PC-9 (cell line): ENCODE data around the gene NLN. TPM values are rescaled to one million over a fixed set of nuclear protein-coding genes. Genes with fewer than 3 reads are reported as not detected.

Source experiments
- BruUV-seq: library from RNA; stranded (reverse); fragments of 400-500 nt; replicated peaks from 2 replicates; lab custom pipeline; 2021; lab: Mats Ljungman, UMichigan
- CTCF ChIA-PET: fragments of 300-600 bp; sonication (Branson Sonifier 250); formaldehyde crosslinking; loops from one replicate; lab custom pipeline; 2022; ENCODE audit warnings: antibody characterized with exemption; lab: Charles Lee
- POLR2A ChIA-PET: fragments of 300-600 bp; sonication (Branson Sonifier 250); formaldehyde crosslinking; loops from one replicate; lab custom pipeline; 2022; ENCODE audit warnings: antibody characterized with exemption; ENCODE audit not compliant: unreplicated experiment; lab: Charles Lee
- DNase-seq, 2 experiments: peaks; one replicate each; pipeline versions ENCODE4 v3.0.0 to v3.0.0-alpha.2; 2015 to 2022; ENCODE audit warnings: mixed read lengths in 1 of 2
- H2AFZ ChIP-seq: fragments of 200-600 bp; sonication (generic); 2 replicates; pipeline ENCODE4 v1.8.1; 2017; ENCODE audit warnings: antibody characterized with exemption
- H3F3A ChIP-seq: fragments of 200-600 bp; sonication (generic); 2 replicates; pipeline ENCODE4 v1.8.1; 2017; ENCODE audit warnings: antibody characterized with exemption, mild to moderate bottlenecking, low read depth; ENCODE audit not compliant: insufficient read depth
- H3K27ac ChIP-seq: fragments of 200-600 bp; sonication (generic); 2 replicates; pipeline ENCODE4 v1.6.1; 2016; ENCODE audit warnings: mixed run types
- H3K27me3 ChIP-seq: fragments of 200-600 bp; sonication (generic); 2 replicates; pipeline ENCODE4 v1.6.1; 2016; ENCODE audit warnings: low read depth, mixed run types; ENCODE audit not compliant: insufficient read depth
- H3K36me3 ChIP-seq: fragments of 200-600 bp; sonication (generic); 2 replicates; pipeline ENCODE4 v1.6.1; 2016; ENCODE audit warnings: low read depth, mixed run types
- H3K4me1 ChIP-seq: fragments of 200-600 bp; sonication (generic); replicated peaks from 2 replicates; pipeline ENCODE4 v1.6.1; 2016; ENCODE audit warnings: mixed run types; ENCODE audit not compliant: insufficient read depth
- H3K4me2 ChIP-seq: fragments of 200-600 bp; sonication (generic); 2 replicates; pipeline ENCODE4 v1.6.1; 2017; ENCODE audit warnings: mixed run types
- H3K4me3 ChIP-seq: fragments of 200-600 bp; sonication (generic); 2 replicates; pipeline ENCODE4 v1.6.1; 2016; ENCODE audit warnings: mixed run types
- H3K79me2 ChIP-seq: fragments of 200-600 bp; sonication (generic); 2 replicates; pipeline ENCODE4 v1.6.1; 2017; ENCODE audit warnings: low read depth, mixed run types
- H3K9me2 ChIP-seq: fragments of 200-600 bp; sonication (generic); 2 replicates; pipeline ENCODE4 v1.8.1; 2017; ENCODE audit warnings: mild to moderate bottlenecking; ENCODE audit not compliant: insufficient read depth
- H3K9me3 ChIP-seq: fragments of 200-600 bp; sonication (generic); 2 replicates; pipeline ENCODE4 v1.8.1; 2016; ENCODE audit warnings: low read depth; ENCODE audit not compliant: insufficient read depth
- H4K20me1 ChIP-seq: fragments of 200-600 bp; sonication (generic); 2 replicates; pipeline ENCODE4 v1.8.1; 2017; ENCODE audit not compliant: insufficient read depth
- EZH2 ChIP-seq: fragments of 200-600 bp; sonication (generic); IDR thresholded peaks from 2 replicates; pipeline ENCODE4 v1.8.0; 2017; ENCODE audit warnings: antibody characterized with exemption, low read depth
- intact Hi-C: fragments of 100-400 bp; cut with micrococcal nuclease; formaldehyde crosslinking; loops from one replicate; pipeline ENCODE4 v1.10.0; 2022; ENCODE audit not compliant: unreplicated experiment
- total RNA-seq: library from RNA; stranded (reverse); gene quantifications from 2 replicates; pipeline ENCODE4 v1.2.3, GENCODE V29; 2021
- TF ChIP-seq, protein P1 (sequence below): fragments of 200-600 bp; sonication (generic); conservative IDR thresholded peaks from 2 replicates; pipeline ENCODE4 v1.6.1; 2017; ENCODE audit warnings: mixed run types, antibody characterized with exemption, mild to moderate bottlenecking, moderate library complexity

Gene NLN
- total RNA-seq, 1 experiment from 2014 or later, result 56.7 TPM

DNA sequence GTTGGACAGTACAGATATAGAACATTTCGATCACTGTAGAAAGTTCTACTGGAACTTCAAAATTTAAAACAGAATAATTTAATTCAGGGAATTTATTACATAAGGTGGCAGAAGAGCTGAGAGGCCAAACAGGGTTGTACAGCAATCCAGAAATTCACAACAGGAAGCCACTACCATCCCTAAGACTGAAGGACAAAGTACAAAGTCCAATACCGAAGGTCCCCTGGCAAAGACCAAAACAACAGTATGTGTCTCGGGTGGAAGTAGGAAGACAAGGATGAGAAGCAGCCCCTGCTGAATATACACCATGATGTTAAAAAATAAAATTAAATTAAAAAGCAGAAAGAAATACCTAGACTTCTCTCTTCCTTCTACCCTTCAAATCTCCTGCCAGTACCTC, 20.0 kb upstream of the NLN start:
- TF ChIP-seq, protein P1, sequence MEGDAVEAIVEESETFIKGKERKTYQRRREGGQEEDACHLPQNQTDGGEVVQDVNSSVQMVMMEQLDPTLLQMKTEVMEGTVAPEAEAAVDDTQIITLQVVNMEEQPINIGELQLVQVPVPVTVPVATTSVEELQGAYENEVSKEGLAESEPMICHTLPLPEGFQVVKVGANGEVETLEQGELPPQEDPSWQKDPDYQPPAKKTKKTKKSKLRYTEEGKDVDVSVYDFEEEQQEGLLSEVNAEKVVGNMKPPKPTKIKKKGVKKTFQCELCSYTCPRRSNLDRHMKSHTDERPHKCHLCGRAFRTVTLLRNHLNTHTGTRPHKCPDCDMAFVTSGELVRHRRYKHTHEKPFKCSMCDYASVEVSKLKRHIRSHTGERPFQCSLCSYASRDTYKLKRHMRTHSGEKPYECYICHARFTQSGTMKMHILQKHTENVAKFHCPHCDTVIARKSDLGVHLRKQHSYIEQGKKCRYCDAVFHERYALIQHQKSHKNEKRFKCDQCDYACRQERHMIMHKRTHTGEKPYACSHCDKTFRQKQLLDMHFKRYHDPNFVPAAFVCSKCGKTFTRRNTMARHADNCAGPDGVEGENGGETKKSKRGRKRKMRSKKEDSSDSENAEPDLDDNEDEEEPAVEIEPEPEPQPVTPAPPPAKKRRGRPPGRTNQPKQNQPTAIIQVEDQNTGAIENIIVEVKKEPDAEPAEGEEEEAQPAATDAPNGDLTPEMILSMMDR, result no peak
- TF ChIP-seq EZH2, result no peak
- no peaks in the 10 kb centered on the region for H3F3A ChIP-seq
- no peaks in the 10 kb centered on the region for H3K27me3 ChIP-seq
- no peaks in the 10 kb centered on the region for H3K4me1 ChIP-seq
- DNase-seq, result no peak
- no peaks in the 10 kb centered on the region for H3K79me2 ChIP-seq
- no peaks in the 10 kb centered on the region for H3K9me2 ChIP-seq
- no TSS peak for BruUV-seq
- CTCF ChIA-PET, result no interaction called here
- H2AFZ ChIP-seq, result no peak overlapping the region
- no peak overlapping the region for H3K27ac ChIP-seq
- intact Hi-C loops, result no loop called here
- POLR2A ChIA-PET, result no interaction called here
- H4K20me1 ChIP-seq, result no peaks in the 10 kb centered on the region
- H3K36me3 ChIP-seq, result no peaks in the 10 kb centered on the region
- no peak overlapping the region for H3K4me3 ChIP-seq
- no peak overlapping the region for H3K4me2 ChIP-seq
- H3K9me3 ChIP-seq, result no peaks in the 10 kb centered on the region

DNA sequence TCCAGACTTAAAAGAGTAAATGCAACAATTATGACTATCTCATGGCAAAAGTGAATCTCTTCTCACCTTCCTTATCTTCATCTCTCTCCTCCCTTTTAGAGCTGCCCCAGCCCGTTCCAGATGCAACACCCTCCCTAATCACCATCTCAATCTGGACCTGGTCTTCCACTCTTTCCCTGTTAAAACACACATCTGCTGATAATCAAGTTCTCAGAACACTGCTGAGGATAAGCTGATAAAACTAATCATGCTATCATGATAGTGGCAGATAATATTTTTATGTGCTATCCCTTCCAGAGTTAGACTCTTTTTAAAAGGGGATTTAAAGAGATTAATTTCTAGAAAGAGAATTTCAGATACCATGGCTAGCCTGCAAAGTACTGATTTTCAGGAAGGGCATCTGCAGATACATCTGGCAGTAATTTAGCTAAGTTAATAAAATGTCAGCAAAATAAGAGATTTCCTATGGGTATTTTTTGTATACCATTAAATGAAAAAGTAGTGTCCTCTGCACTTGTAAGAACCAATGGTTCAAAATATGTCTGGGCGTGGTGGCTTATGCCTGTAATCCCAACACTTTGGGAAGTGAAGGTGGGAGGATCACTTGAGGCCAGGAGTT, 17.3 kb upstream of the NLN start:
- intact Hi-C loops, result no loop called here
- H4K20me1 ChIP-seq, result no peaks in the 10 kb centered on the region
- ChIA-PET CTCF (no interaction called here), POLR2A (no interaction called here)
- H3K36me3 ChIP-seq, result no peaks in the 10 kb centered on the region
- no peak for DNase-seq
- H3K9me2 ChIP-seq, result no peaks in the 10 kb centered on the region
- no peak for TF ChIP-seq EZH2
- TF ChIP-seq, protein P1, result no peak
- no TSS peak for BruUV-seq
- no peak overlapping the region for H3K27ac ChIP-seq
- no peaks in the 10 kb centered on the region for H3K4me1 ChIP-seq
- no peaks in the 10 kb centered on the region for H3K9me3 ChIP-seq
- H3K4me2 ChIP-seq, result no peak overlapping the region
- no peaks in the 10 kb centered on the region for H3K79me2 ChIP-seq
- H3K27me3 ChIP-seq, result no peaks in the 10 kb centered on the region
- H3K4me3 ChIP-seq, result no peak overlapping the region
- no peaks in the 10 kb centered on the region for H3F3A ChIP-seq
- no peak overlapping the region for H2AFZ ChIP-seq

DNA sequence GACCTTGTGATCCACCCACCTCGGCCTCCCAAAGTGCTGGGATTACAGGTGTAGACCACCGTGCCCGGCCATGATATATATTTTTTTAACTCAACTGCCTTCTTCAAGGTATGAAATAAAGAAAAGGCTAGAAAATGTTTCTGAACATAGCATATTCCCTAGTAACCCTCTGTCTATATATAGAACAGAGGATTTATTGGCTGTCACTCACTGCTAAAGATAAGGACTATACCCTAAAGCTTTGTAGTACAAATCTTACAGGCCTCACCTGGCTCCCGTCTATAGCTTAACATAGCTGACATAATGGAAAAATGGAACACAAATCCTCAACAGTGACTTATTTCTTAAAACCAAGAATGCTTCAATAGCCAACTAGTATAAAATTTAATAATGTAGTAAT, 14.3 kb upstream of the NLN start:
- H3K27ac ChIP-seq, result no peak overlapping the region
- ChIA-PET CTCF (no interaction called here), POLR2A (no interaction called here)
- no TSS peak for BruUV-seq
- no peaks in the 10 kb centered on the region for H3K9me3 ChIP-seq
- H3K79me2 ChIP-seq, result no peaks in the 10 kb centered on the region
- intact Hi-C loops, result no loop called here
- no peak overlapping the region for H3K4me3 ChIP-seq
- TF ChIP-seq, protein P1, result no peak
- TF ChIP-seq EZH2, result no peak
- H3F3A ChIP-seq, result no peaks in the 10 kb centered on the region; the same call in 1 of the 2 replicates
- H3K4me2 ChIP-seq, result no peak overlapping the region
- H3K4me1 ChIP-seq, result no peaks in the 10 kb centered on the region
- H3K9me2 ChIP-seq, result no peaks in the 10 kb centered on the region
- H3K36me3 ChIP-seq, result no peaks in the 10 kb centered on the region
- H4K20me1 ChIP-seq, result no peaks in the 10 kb centered on the region
- DNase-seq, result no peak
- H2AFZ ChIP-seq, result no peak overlapping the region
- no peaks in the 10 kb centered on the region for H3K27me3 ChIP-seq
